GM10248 (cell line): Measurements from ENCODE around the gene ABHD6.
"Not testable (repeated sequence)": the region's sequence is repeated elsewhere in the genome, so short reads cannot be mapped to it uniquely, and the experiment has no call there.

Experiments used
- CTCF ChIA-PET: fragments of 300-600 bp; sonication (Branson Sonifier 250); formaldehyde crosslinking; extraction: SDS; loops from one replicate; lab custom pipeline; 2021; ENCODE audit warnings: antibody characterized with exemption; lab: Yijun Ruan, JAX
- POLR2A ChIA-PET: fragments of 350-650 bp; sonication (Branson Sonifier 250); formaldehyde crosslinking; extraction: SDS; loops from one replicate; lab custom pipeline; 2020; ENCODE audit warnings: antibody characterized with exemption; lab: Yijun Ruan, JAX
- DNase-seq: peaks from one replicate; pipeline ENCODE4 v3.0.0; 2012; ENCODE audit errors: extremely low spot score
- CTCF ChIP-seq: IDR thresholded peaks from 2 replicates; pipeline ENCODE4 v1.5.1; 2012; ENCODE audit warnings: mild to moderate bottlenecking, low read depth; ENCODE audit errors: extremely low read depth, missing control alignments, control extremely low read depth

The ABHD6 gene

GRCh38 chr3:58260733-58261132 is 23.1 kb downstream of the ABHD6 start:
- ChIA-PET CTCF (interaction anchor here (0.7 to 1.4 kb wide), 4 partner anchors 30 to 94 kb away, joined by 3 to 6 read pairs (median 4); partner anchors contain the start of genes HTD2 and RPP14), POLR2A (no interaction called here)
- TF ChIP-seq CTCF = no peak
- DNase-seq = no peak

- DNase-seq = peak; percentile 32
- ChIA-PET CTCF (interaction anchor here (1.6 to 3.2 kb wide), 2 partner anchors 44 to 85 kb away, joined by 5 to 9 read pairs; partner anchors contain the start of genes HTD2 and RPP14), POLR2A (no interaction called here)
- no peak for TF ChIP-seq CTCF
These were observed 24.5 kb downstream of the ABHD6 start for GRCh38 chr3:58261954-58262666.

GRCh38 chr3:58266577-58266976 is 29.0 kb downstream of the ABHD6 start:
- ChIA-PET POLR2A (no interaction called here), CTCF (no interaction called here)
- no peak for DNase-seq
- TF ChIP-seq CTCF = no peak

- CTCF ChIA-PET, POLR2A ChIA-PET, DNase-seq: not testable (repeated sequence)
These were observed 30.0 kb downstream of the ABHD6 start for GRCh38 chr3:58267543-58267942.

DNA sequence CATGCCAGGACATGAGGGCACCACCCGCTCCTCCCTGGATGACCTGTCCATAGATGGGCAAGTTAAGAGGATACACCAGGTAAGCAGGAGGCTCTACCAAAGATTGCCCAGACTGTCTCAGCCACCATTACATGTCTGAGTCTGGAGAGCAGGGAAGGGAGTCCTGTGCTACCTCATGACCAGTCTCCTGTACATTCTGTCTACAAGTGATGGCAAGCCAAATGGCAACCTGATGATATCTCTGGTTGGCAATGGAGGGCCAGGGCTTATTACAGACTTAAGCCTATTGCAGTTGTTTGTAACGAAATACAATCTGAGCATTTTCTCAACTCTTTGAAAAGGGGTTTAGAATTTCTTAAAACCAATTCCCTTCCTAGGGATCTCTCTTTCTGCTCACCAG is 31.8 kb downstream of the ABHD6 start:
- POLR2A ChIA-PET = no interaction called here
- CTCF ChIA-PET = interaction anchor here (2.5 kb wide), 1 partner anchor 82 kb away, joined by 10 read pairs; no protein-coding TSS in a partner anchor

GRCh38 chr3:58270485-58270884 is 32.9 kb downstream of the ABHD6 start:
- DNase-seq = no peak
- no peak for TF ChIP-seq CTCF
- ChIA-PET POLR2A (no interaction called here), CTCF (interaction anchor here (1.0 to 2.5 kb wide), 7 partner anchors 10 to 103 kb away, joined by 4 to 10 read pairs (median 5); partner anchors contain the start of genes HTD2 and RPP14)

More for the DNA sequence above, 31.8 kb downstream of the ABHD6 start:
- TF ChIP-seq CTCF = no peak
- no peak for DNase-seq

- DNase-seq = no peak
- CTCF ChIA-PET = interaction anchor here (1.4 to 2.6 kb wide), 7 partner anchors 9 to 105 kb away, joined by 4 to 10 read pairs (median 7); partner anchors contain the start of genes HTD2 and RPP14
- no peak for TF ChIP-seq CTCF
- POLR2A ChIA-PET = no interaction called here
These were observed 34.4 kb downstream of the ABHD6 start for GRCh38 chr3:58271901-58272501.
